Stimulated activated CD8-positive, alpha-beta memory T cell treated with anti-CD3 and anti-CD28 coated beads, Interleukin-15, amount 100 ng/mL, for 4 hours (primary cell): ENCODE results near the gene MAST1.
"Not testable (repeated sequence)": the region's sequence is repeated elsewhere in the genome, so short reads cannot be mapped to it uniquely, and the experiment has no call there.

Source experiments
- DNase-seq, 2 donors: peaks; one replicate each; pipeline ENCODE4 v3.0.0-alpha.2; 2020; ENCODE audit warnings: low read depth in 2 of 2

The MAST1 gene

GRCh38 chr19:12838182-12838885, at the start of gene MAST1:
Gene MAST1 (plus strand): TSS chr19:12838515. CDS start chr19:12838573, 58 bp downstream.
- DNase-seq = no peak

DNA sequence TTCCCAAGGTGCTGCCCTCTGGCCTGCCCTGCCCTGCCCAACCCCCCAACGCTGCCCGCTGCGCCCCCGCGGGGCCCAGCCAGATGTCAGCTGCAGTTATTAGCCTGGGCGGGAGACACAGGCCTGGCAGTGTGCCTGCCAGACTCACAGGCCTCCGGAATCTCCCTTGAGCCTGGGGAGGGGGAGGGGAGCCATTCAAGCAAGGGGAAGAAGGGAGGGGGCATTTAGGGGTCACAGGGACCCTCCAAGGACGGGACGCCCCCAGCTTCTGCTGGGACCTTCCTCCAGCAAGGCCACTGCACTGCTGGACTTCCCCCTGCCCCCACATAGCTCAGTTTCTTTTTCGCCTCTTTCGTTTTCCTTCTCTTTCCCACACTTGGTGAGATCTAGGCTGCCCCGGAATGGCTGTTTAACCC, 49.6 kb upstream of the MAST1 start:
- no peak for DNase-seq

DNA sequence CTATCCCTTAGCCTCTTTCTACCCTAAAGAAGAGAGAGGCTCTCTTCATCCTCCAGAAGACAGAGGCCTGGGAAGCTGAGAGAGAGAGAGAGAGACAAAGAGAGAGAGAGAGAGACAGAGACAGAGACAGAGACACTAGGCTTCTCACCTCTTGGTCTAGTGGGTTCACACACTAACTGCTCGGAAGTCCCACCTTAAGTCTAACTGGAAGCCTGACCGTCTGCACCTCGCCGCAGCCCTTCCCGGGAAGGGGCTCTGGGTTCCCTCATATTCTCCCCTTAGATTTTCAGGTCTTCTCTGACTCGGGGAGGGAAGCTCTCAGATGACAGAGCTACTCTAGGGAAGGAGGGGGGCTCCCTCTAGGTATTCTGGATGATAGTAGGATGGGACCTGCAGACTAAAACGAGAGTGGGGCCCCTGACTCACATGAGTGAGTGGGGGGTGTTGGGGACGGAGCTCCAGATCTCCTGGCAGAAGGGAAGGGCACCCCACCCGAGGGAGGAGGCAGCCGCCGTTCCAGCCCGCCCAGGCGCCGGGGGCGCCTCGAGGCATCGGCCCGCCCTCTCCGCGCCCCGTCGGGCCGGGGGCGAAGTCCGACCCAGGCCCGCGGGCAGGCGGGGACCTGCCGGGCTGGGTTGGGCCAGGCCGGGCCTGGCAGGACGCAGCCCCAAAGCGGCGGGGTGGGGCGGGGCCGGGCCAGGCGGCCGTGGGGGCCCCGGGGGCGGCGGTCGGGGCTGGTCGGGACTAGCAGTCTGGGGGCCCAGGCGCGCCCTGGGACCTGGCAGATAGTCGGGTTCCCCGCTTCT, 49.0 kb upstream of the MAST1 start:
- no peak for DNase-seq

- DNase-seq = peak; percentile 75 to 85
Measured at GRCh38 chr19:12789904-12790619, 48.3 kb upstream of the MAST1 start.

- no peak for DNase-seq
Measured at GRCh38 chr19:12790628-12791344, 47.5 kb upstream of the MAST1 start.

DNA sequence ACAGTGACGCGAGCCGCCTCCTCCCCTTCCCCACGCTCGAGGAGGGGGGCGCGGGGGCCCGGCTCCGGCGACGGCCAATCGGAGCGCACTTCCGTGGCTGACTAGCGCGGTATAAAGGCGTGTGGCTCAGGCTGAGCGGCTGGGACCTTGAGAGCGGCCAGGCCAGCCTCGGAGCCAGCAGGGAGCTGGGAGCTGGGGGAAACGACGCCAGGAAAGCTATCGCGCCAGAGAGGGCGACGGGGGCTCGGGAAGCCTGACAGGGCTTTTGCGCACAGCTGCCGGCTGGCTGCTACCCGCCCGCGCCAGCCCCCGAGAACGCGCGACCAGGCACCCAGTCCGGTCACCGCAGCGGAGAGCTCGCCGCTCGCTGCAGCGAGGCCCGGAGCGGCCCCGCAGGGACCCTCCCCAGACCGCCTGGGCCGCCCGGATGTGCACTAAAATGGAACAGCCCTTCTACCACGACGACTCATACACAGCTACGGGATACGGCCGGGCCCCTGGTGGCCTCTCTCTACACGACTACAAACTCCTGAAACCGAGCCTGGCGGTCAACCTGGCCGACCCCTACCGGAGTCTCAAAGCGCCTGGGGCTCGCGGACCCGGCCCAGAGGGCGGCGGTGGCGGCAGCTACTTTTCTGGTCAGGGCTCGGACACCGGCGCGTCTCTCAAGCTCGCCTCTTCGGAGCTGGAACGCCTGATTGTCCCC, 46.8 kb upstream of the MAST1 start, which contains the start of gene JUNB:
TSS of gene JUNB (plus strand) at position 142 of the 706 bp plus-strand sequence. CDS start at position 428, 286 bp downstream.
- peak; percentile 92 to 95 for DNase-seq

- peak; percentile 71 to 74 for DNase-seq
Measured at GRCh38 chr19:12792051-12792852, 46.1 kb upstream of the MAST1 start.

GRCh38 chr19:12792853-12793289, 45.4 kb upstream of the MAST1 start:
- no peak for DNase-seq

DNA sequence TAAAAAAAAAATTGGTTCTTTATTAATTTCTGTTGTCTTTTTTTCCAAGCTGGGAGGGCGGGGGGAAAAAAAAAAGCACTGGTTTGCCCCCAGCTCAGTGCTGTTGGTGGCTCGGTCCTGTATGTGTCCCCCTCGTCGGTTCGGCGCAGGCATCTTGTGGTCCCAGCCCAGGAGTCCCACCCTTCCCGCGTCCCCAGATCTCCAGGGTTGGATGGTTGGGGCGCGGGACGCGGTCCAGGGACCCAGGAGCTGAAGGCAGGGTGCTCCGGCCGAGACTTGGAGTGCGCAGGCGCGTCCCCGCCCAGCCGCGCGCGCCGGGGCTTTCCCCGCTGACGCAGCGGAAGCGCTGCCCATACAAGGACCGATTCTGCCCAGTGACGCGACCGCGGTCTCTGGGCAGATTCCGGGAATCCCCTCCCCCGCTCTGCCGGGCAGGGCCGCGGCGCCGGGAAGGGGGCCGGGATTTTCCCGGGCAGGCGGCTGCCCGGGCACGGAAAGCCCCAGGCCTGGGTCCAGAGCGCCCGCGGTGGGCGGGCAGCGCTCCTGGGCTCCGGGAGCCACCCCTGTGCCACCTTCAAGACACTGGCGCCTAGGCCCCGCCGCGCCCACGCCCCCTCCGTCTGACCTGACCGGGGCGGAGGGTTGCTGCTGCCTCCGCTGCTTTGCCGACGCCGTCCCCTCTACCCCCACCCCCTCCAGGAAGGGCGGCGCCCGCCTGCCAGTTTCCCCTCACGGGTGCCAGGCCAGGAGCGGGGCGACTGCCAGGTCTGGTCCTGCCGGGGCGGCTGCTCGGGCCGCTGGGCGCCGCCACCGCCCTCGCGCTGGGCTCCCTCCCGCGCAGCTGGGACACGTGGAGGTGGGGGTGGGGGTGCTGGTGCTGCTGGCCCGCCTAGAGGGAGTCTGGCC, 44.8 kb upstream of the MAST1 start:
- peak; percentile 90 to 94 for DNase-seq

DNA sequence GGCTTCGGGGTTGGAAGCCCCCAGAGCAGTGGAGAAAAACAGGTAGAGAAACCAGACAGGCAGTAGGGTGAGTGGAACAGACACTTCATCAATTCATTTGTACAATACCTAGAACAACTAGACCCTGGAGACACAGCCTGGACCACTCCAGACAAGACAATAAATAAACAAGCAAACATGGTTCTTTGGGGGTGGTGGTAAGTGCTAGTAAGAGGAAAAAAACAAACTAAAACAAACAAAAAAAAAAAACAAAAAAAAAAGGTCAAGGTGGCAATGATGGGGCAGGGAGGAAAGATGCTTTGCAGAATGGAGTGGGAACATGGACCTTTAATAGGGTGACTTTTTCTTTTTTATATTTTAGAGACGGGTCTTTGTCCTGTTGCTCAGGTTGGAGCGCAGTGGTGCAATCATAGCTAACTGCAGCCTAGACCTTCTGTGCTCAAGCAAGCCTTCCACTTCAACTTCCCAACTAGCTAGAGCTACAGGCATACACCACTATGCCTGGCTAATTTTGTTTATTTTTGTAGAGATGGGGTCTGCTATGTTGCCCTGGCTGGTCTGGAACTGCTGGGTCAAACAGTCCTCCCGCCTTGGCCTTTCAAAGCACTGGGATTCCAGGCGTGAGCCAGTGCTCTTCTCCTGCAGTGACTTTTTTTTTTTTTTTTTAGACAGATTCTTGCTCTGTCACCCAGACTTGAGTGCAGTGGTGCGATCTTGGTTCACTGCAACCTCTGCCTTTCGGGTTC, 43.9 kb upstream of the MAST1 start:
- DNase-seq = no peak

- no peak for DNase-seq
Measured at GRCh38 chr19:12794971-12795381, 43.3 kb upstream of the MAST1 start.

- DNase-seq = peak in 1 of 2 donors; percentile 50
Measured at GRCh38 chr19:12796146-12797071, 41.9 kb upstream of the MAST1 start.

DNA sequence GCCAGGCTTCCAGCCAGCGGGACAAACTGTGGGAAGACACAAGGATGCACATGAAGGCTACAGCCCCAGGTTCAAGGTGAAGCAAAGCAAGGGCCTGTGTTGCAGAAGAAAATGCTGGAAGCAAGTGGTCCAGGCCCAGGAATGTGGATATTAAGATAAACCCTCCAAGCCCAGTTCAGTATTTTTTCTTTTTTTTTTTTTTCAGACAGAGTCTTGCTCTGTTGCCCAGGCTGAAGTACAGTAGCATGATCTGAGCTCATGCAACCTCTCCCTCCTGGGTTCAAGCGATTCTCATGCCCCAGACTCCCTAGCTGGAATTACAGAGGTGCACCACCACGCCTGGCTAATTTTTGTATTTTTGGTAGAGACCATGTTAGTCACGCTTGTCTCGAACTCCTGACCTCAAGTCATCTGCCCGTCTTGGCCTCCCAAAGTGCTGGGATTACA, 41.2 kb upstream of the MAST1 start:
- DNase-seq = no peak

DNA sequence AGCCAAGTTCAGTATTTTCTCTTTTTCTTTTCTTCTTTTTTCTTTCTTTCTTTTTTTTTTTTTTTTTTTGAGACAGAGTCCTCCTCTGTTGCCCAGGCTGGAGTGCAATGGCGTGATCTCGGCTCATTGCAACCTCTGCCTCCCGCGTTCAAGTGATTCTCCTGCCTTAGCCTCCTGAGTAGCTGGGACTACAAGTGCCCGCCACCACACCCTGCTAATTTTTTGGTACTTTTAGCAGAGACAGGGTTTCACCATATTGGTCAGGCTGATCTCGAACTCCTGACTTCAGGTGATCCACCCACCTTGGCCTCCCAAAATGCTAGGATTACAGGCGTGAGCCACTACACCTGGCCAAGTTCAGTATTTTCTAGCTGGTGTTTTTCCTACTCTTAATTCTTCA, 40.7 kb upstream of the MAST1 start:
- not testable (repeated sequence) for DNase-seq

- no peak for DNase-seq
Measured at GRCh38 chr19:12799742-12800465, 38.4 kb upstream of the MAST1 start.

GRCh38 chr19:12800466-12800770, 37.9 kb upstream of the MAST1 start:
- no peak for DNase-seq
